Liver (tissue), 9 donors: ENCODE data around the gene PCDH9. TPM values are rescaled to one million over a fixed set of nuclear protein-coding genes. Genes with fewer than 3 reads are reported as not detected.
"Not testable (repeated sequence)": the region's sequence is repeated elsewhere in the genome, so short reads cannot be mapped to it uniquely, and the experiment has no call there.

Experiments used
- DNase-seq: peaks from one replicate; pipeline ENCODE4 v3.0.0-alpha.2; 2017; ENCODE audit warnings: low spot score
- H3K27ac ChIP-seq, 2 donors: one replicate each; pipeline ENCODE4 v1.7.0; 2013; ENCODE audit warnings: inconsistent platforms in 2 of 2, low read length in 2 of 2, control low read depth in 1 of 2, low read depth in 1 of 2, mild to moderate bottlenecking in 1 of 2
- H3K27me3 ChIP-seq, 4 donors: one replicate each; pipeline versions ENCODE4 v1.6.1 to v1.7.0; 2013; ENCODE audit warnings: low read length in 3 of 4, inconsistent platforms in 1 of 4, mild to moderate bottlenecking in 1 of 4, moderate library complexity in 1 of 4; ENCODE audit not compliant: control insufficient read depth in 4 of 4, insufficient read depth in 4 of 4
- H3K36me3 ChIP-seq, 4 donors: one replicate each; pipeline versions ENCODE4 v1.6.1 to v1.7.0; 2013; ENCODE audit warnings: low read length in 3 of 4, mild to moderate bottlenecking in 3 of 4, low read depth in 1 of 4, moderate library complexity in 1 of 4; ENCODE audit not compliant: control insufficient read depth in 4 of 4, insufficient read depth in 3 of 4
- H3K4me1 ChIP-seq, 4 donors: one replicate each; pipeline versions ENCODE4 v1.6.1 to v1.7.0; 2013; ENCODE audit warnings: low read length in 3 of 4, mild to moderate bottlenecking in 3 of 4, moderate library complexity in 1 of 4; ENCODE audit not compliant: control insufficient read depth in 4 of 4, insufficient read depth in 4 of 4
- H3K4me3 ChIP-seq, 3 donors: one replicate each; pipeline versions ENCODE4 v1.6.1 to v1.7.0; 2013; ENCODE audit warnings: low read length in 3 of 3, control low read depth in 1 of 3, low read depth in 1 of 3, mild to moderate bottlenecking in 1 of 3
- H3K9ac ChIP-seq, 2 donors: one replicate each; pipeline ENCODE4 v1.7.0; 2013; ENCODE audit warnings: low read length in 2 of 2, mild to moderate bottlenecking in 2 of 2, moderate library complexity in 2 of 2, control low read depth in 1 of 2, low read depth in 1 of 2
- H3K9me3 ChIP-seq, 4 donors: one replicate each; pipeline versions ENCODE4 v1.6.1 to v1.7.0; 2013; ENCODE audit warnings: low read length in 3 of 4; ENCODE audit not compliant: control insufficient read depth in 4 of 4
- CTCF ChIP-seq: fragments of 150-350 bp; IDR thresholded peaks from 2 replicates; pipeline ENCODE4 v1.5.1; 2017; ENCODE audit warnings: improper control_type of control experiment, low read depth, low read length; ENCODE audit not compliant: missing input control
- FOXA1 ChIP-seq: IDR thresholded peaks from 2 replicates; pipeline ENCODE4 v1.6.1; 2016; ENCODE audit warnings: antibody characterized with exemption
- GABPA ChIP-seq, 2 donors: IDR thresholded peaks in 1 of 2; conservative IDR thresholded peaks in 1 of 2; 2 replicates each; pipeline ENCODE4 v1.6.1; 2016; ENCODE audit warnings: antibody characterized with exemption in 2 of 2, mild to moderate bottlenecking in 1 of 2, moderate library complexity in 1 of 2
- HNF4A ChIP-seq, 2 donors: conservative IDR thresholded peaks; 2 replicates each; pipeline ENCODE4 v1.6.1; 2016; ENCODE audit warnings: antibody characterized with exemption in 2 of 2, mild to moderate bottlenecking in 2 of 2
- HNF4G ChIP-seq: IDR thresholded peaks from 2 replicates; pipeline ENCODE4 v1.6.1; 2016; ENCODE audit warnings: antibody characterized with exemption
- MAX ChIP-seq: IDR thresholded peaks from 2 replicates; pipeline ENCODE4 v1.6.1; 2016; ENCODE audit warnings: antibody characterized with exemption
- NR2F2 ChIP-seq: IDR thresholded peaks from 2 replicates; pipeline ENCODE4 v1.6.1; 2016; ENCODE audit warnings: antibody characterized with exemption
- RAD21 ChIP-seq, 2 donors: IDR thresholded peaks; 2 replicates each; pipeline ENCODE4 v1.6.1; 2016; ENCODE audit warnings: antibody characterized with exemption in 2 of 2, mild to moderate bottlenecking in 2 of 2
- REST ChIP-seq: IDR thresholded peaks from 2 replicates; pipeline ENCODE4 v1.6.1; 2016; ENCODE audit warnings: antibody characterized with exemption, mild to moderate bottlenecking
- RXRA ChIP-seq, 2 donors: IDR thresholded peaks; 2 replicates each; pipeline ENCODE4 v1.6.1; 2017 to 2018; ENCODE audit warnings: antibody characterized with exemption in 2 of 2, mild to moderate bottlenecking in 1 of 2
- TAF1 ChIP-seq: conservative IDR thresholded peaks from 2 replicates; pipeline ENCODE4 v1.6.1; 2016; ENCODE audit warnings: antibody characterized with exemption, mild to moderate bottlenecking
- WGBS: extraction: QIAGEN DNeasy Blood & Tissue Kit; methylation state at CpG from one replicate; pipeline ENCODE4 v1.1.7; 2013; 5-methylcytosine and 5-hydroxymethylcytosine counted together
- polyA plus RNA-seq, 2 donors: library from polyadenylated mRNA; stranded (reverse) in 1 of 2; unstranded in 1 of 2; fragments of 200-250 nt in 1 of 2; fragments of >200 nt in 1 of 2; fragmentation: Nextera tagmentation in 1 of 2; extraction: Ambion mirVana in 1 of 2; gene quantifications; one replicate each; pipeline versions ENCODE4 v1.2.1 to v1.2.3, GENCODE V29; 2013 to 2015
- total RNA-seq, 2 donors: library from RNA; depleted of rRNA; stranded (reverse); fragments of >200 nt; gene quantifications; one replicate each; pipeline ENCODE4 v1.2.3, GENCODE V29; 2014
- TF ChIP-seq, protein P1 (sequence below): IDR thresholded peaks from 2 replicates; pipeline ENCODE4 v1.6.1; 2016; ENCODE audit warnings: antibody characterized with exemption
- donor health status: healthy.
- donor health status: healthy.
- donor health status: healthy.
- donor health status: healthy.
- donor health status: healthy.

PCDH9 gene
- total and polyA plus RNA-seq, 4 donors = 0.90 to 4.0 (median 2.2) TPM

DNA sequence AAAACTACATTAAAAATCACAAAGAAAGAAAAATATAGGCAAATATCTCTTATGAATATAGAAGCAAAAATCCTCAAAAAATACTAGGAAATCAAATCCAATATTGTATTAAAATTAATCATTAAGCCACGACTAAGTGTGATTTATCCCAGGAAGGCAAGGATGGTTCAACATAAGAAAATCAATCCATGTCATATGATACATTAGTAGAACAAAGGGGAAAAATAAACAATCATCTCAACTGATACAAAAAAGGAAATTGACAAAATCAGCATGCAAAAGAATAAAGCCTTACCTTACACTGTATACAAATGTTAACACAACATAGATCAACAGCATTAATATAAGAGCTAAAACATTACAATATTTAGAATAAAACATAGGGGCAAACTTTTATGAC lies 933.3 kb downstream of the PCDH9 start:
- H3K27me3 ChIP-seq = no peaks in the 10 kb centered on the region
- 61% methylated on average over 1 of the region's 1 CpG for WGBS
- peaks cover 0 to 9% (median 2%) of the 10 kb centered on the region in 4 donors for H3K9me3 ChIP-seq
- no peak for TF ChIP-seq NR2F2
- no peak for TF ChIP-seq TAF1
- no peak for TF ChIP-seq RAD21 (IDR thresholded peaks at IDR 0.05)
- no peak for TF ChIP-seq CTCF
- no peak for TF ChIP-seq GABPA (IDR thresholded peaks at IDR 0.05 in 1 of 2, conservative IDR thresholded peaks at IDR 0.05 in 1 of 2)
- no peak for TF ChIP-seq REST
- no peak for TF ChIP-seq FOXA1
- TF ChIP-seq, protein P1, sequence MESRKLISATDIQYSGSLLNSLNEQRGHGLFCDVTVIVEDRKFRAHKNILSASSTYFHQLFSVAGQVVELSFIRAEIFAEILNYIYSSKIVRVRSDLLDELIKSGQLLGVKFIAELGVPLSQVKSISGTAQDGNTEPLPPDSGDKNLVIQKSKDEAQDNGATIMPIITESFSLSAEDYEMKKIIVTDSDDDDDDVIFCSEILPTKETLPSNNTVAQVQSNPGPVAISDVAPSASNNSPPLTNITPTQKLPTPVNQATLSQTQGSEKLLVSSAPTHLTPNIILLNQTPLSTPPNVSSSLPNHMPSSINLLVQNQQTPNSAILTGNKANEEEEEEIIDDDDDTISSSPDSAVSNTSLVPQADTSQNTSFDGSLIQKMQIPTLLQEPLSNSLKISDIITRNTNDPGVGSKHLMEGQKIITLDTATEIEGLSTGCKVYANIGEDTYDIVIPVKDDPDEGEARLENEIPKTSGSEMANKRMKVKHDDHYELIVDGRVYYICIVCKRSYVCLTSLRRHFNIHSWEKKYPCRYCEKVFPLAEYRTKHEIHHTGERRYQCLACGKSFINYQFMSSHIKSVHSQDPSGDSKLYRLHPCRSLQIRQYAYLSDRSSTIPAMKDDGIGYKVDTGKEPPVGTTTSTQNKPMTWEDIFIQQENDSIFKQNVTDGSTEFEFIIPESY = no peak
- TF ChIP-seq RXRA (IDR thresholded peaks at IDR 0.05) = no peak
- TF ChIP-seq MAX = no peak
- no peak for TF ChIP-seq HNF4A (conservative IDR thresholded peaks at IDR 0.05)
- TF ChIP-seq HNF4G = no peak
- H3K4me1 ChIP-seq = no peaks in the 10 kb centered on the region
- no peak overlapping the region for H3K27ac ChIP-seq
- no peaks in the 10 kb centered on the region for H3K36me3 ChIP-seq
- no peak overlapping the region for H3K4me3 ChIP-seq
- DNase-seq = no peak
- no peak overlapping the region for H3K9ac ChIP-seq

- Histone ChIP-seq H3K9me3 (peaks cover 0 to 9% (median 2%) of the 10 kb centered on the region in 4 donors), H3K4me3 (no peak overlapping the region), H3K9ac (no peak overlapping the region), H3K27me3 (no peaks in the 10 kb centered on the region), H3K27ac (no peak overlapping the region), H3K36me3 (no peaks in the 10 kb centered on the region), H3K4me1 (no peaks in the 10 kb centered on the region)
- DNase-seq = no peak
- no peak for TF ChIP-seq RAD21 (IDR thresholded peaks at IDR 0.05)
These were observed 933.8 kb downstream of the PCDH9 start for GRCh38 chr13:66296328-66296727.

DNA sequence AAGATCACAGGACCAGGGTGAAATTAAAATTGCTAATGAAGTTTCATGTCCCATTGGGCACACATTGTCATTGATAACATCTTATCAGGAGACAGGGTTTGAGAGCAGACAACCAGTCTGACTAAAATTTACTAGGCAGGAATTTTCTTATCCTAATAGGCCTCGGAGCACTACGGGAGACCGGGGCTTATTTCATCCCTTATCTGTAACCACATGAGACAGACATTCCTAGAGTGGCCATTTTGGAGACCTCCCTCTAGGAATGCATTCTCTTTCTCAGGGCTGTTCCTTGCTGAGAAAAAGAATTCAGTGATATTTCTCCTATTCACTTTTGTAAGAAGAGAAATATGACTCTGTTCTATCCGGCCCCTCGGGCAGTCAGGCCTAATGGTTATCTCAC lies 943.3 kb downstream of the PCDH9 start:
- not testable (repeated sequence) for H3K36me3 ChIP-seq, DNase-seq, H3K27me3 ChIP-seq, H3K9me3 ChIP-seq, H3K4me3 ChIP-seq, H3K9ac ChIP-seq, H3K27ac ChIP-seq, H3K4me1 ChIP-seq
- 93% methylated on average over 5 of the region's 5 CpGs for WGBS
